GM12875 (cell line): Measurements from ENCODE around the gene GRID1.

Experiments
- H3K4me3 ChIP-seq: one replicate; pipeline ENCODE4 v1.5.1; 2011; ENCODE audit warnings: low read depth, low read length, control low read depth
- TF ChIP-seq, protein P1 (sequence below): IDR thresholded peaks from 2 replicates; pipeline ENCODE4 v1.5.1; 2011; ENCODE audit warnings: low read depth, mild to moderate bottlenecking, control low read depth, inconsistent platforms, low read length, moderate library complexity, borderline replicate concordance; ENCODE audit not compliant: insufficient read depth

The GRID1 gene

GRCh38 chr10:86252556-86252955 lies 114.0 kb downstream of the GRID1 start:
- H3K4me3 ChIP-seq: no peak overlapping the region
- TF ChIP-seq, protein P1, sequence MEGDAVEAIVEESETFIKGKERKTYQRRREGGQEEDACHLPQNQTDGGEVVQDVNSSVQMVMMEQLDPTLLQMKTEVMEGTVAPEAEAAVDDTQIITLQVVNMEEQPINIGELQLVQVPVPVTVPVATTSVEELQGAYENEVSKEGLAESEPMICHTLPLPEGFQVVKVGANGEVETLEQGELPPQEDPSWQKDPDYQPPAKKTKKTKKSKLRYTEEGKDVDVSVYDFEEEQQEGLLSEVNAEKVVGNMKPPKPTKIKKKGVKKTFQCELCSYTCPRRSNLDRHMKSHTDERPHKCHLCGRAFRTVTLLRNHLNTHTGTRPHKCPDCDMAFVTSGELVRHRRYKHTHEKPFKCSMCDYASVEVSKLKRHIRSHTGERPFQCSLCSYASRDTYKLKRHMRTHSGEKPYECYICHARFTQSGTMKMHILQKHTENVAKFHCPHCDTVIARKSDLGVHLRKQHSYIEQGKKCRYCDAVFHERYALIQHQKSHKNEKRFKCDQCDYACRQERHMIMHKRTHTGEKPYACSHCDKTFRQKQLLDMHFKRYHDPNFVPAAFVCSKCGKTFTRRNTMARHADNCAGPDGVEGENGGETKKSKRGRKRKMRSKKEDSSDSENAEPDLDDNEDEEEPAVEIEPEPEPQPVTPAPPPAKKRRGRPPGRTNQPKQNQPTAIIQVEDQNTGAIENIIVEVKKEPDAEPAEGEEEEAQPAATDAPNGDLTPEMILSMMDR: no peak

- no peak overlapping the region for H3K4me3 ChIP-seq
- TF ChIP-seq, protein P1: no peak
These were observed 114.5 kb downstream of the GRID1 start for GRCh38 chr10:86252079-86252478.

DNA sequence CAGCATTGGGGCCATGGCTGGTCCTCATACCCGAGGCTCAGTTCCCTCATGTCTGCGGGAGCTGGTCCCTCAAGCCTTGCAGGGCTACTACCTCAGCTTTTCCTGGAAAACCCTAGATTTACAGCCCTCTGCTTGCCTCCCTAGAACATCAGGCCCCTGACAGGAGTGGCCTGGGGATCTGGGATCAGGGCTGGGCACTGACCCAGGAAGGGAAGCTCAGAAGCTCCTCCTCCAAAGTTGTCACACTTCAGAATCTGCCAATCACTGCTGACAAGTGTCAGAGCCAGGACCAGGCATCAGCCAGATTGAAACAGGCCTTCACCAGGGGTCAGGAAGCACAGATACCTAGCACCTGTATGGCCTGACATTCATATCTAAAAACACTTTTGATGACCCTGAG lies 115.2 kb downstream of the GRID1 start:
- TF ChIP-seq, protein P1: no peak
- H3K4me3 ChIP-seq: no peak overlapping the region

- H3K4me3 ChIP-seq: no peak overlapping the region
- TF ChIP-seq, protein P1: no peak
These were observed 116.2 kb downstream of the GRID1 start for GRCh38 chr10:86250399-86250798.

DNA sequence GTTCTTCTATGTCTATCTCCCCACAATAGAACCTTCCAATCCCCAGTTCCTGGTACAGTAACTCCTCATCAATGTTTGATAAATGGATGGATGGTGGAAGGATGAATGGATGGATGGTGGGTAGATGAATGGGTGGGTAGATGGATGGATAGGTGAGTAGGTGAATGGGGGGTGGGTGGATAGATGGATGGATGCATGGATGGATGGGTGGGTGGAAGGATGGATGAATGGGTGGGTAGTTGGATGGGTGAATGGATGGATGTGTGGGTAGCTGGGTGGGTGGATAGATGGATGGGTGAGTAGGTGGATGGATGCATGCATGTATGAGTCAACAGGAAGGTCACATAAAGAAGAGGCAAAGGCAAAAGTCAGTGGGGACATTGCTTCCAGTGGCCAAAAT lies 116.8 kb downstream of the GRID1 start:
- no peak overlapping the region for H3K4me3 ChIP-seq
- TF ChIP-seq, protein P1: no peak

DNA sequence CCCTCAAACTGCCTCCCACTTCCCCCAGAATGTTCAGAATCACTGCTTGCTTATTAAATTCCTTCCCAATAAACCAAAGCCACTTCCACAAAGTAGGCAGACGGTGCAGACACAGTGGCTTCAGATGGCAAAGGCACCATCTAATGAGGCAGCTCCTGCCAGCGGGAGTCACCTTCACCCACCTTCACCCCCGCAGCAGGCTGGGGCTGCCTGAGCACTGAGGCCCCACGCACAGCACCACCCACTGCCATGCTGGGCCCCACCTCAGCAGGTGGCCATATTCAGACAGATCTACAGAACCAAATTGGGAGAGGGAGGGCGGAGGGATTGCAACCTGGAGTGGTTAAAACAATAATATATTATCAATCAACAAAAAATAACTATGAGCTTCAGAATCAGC lies 118.5 kb downstream of the GRID1 start:
- no peak overlapping the region for H3K4me3 ChIP-seq
- TF ChIP-seq, protein P1: no peak

DNA sequence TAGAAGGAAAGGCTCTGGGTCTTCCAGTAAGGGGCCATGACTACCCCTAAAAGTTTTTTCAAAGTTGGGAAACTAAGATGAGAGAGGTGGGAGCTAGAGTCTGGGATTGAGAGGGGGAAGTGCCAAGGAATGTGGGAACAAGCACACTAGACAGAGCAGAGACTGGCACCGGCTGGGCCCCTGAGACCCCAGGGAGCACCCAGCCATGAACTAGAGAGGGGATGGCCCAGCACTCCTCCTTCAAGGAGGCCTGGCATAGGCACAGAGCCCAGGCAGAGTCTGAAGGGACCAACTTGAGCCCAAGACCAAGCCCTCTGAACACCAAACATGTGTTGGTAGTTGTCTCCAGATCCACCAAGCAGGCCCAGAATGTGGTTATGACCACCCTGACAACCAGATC lies 119.0 kb downstream of the GRID1 start:
- TF ChIP-seq, protein P1: no peak
- no peak overlapping the region for H3K4me3 ChIP-seq
